Trophoblast cell (in vitro differentiated cells and primary cell): ENCODE measurements around the gene PDE4D.

Experiments
- DNase-seq, 2 donors: peaks; one replicate each; pipeline ENCODE4 v3.0.0-alpha.2; 2016
- H2AFZ ChIP-seq: 2 replicates; pipeline ENCODE4 v1.6.1; 2013; ENCODE audit warnings: low read length, moderate library complexity, mild to moderate bottlenecking; ENCODE audit not compliant: insufficient read depth, poor library complexity
- H2AK5ac ChIP-seq: 2 replicates; pipeline ENCODE4 v1.6.1; 2013; ENCODE audit warnings: mild to moderate bottlenecking, low read length
- H2BK120ac ChIP-seq: 2 replicates; pipeline ENCODE4 v1.6.1; 2013; ENCODE audit warnings: low read length, mild to moderate bottlenecking, moderate library complexity; ENCODE audit not compliant: insufficient read depth, poor library complexity
- H2BK12ac ChIP-seq: 2 replicates; pipeline ENCODE4 v1.6.1; 2013; ENCODE audit warnings: mild to moderate bottlenecking, low read length, moderate library complexity
- H2BK5ac ChIP-seq: 2 replicates; pipeline ENCODE4 v1.6.1; 2013; ENCODE audit warnings: low read length, low read depth, moderate library complexity, mild to moderate bottlenecking; ENCODE audit not compliant: poor library complexity
- H3K14ac ChIP-seq: 2 replicates; pipeline ENCODE4 v1.6.1; 2013; ENCODE audit warnings: mild to moderate bottlenecking, low read length
- H3K18ac ChIP-seq: 2 replicates; pipeline ENCODE4 v1.6.1; 2013; ENCODE audit warnings: mild to moderate bottlenecking, low read length
- H3K23ac ChIP-seq: 2 replicates; pipeline ENCODE4 v1.6.1; 2013; ENCODE audit warnings: low read length
- H3K27ac ChIP-seq: 2 replicates; pipeline ENCODE4 v1.5.1; 2013; ENCODE audit warnings: low read depth, mild to moderate bottlenecking, inconsistent platforms, low read length, moderate library complexity
- H3K27me3 ChIP-seq: 2 replicates; pipeline ENCODE4 v1.6.1; 2013; ENCODE audit warnings: inconsistent platforms, mild to moderate bottlenecking, low read length, moderate library complexity; ENCODE audit not compliant: insufficient read depth
- H3K36me3 ChIP-seq, 2 experiments: 1 replicate in 1 of 2; 2 replicates in 1 of 2; pipeline ENCODE4 v1.6.1; 2013; ENCODE audit warnings: low read length in 2 of 2, mild to moderate bottlenecking in 2 of 2, moderate library complexity in 1 of 2; ENCODE audit not compliant: insufficient read depth in 2 of 2, control insufficient read depth in 1 of 2
- H3K4ac ChIP-seq: 2 replicates; pipeline ENCODE4 v1.6.1; 2013; ENCODE audit warnings: low read depth, mild to moderate bottlenecking, low read length, moderate library complexity
- H3K4me1 ChIP-seq, 2 experiments: 1 replicate in 1 of 2; 2 replicates in 1 of 2; pipeline ENCODE4 v1.6.1; 2013; ENCODE audit warnings: low read length in 2 of 2, mild to moderate bottlenecking in 2 of 2, moderate library complexity in 1 of 2; ENCODE audit not compliant: insufficient read depth in 2 of 2, control insufficient read depth in 1 of 2
- H3K4me2 ChIP-seq: 2 replicates; pipeline ENCODE4 v1.6.1; 2013; ENCODE audit warnings: inconsistent platforms, mild to moderate bottlenecking, low read length, moderate library complexity
- H3K4me3 ChIP-seq: 2 replicates; pipeline ENCODE4 v1.5.1; 2013; ENCODE audit warnings: mild to moderate bottlenecking, low read depth, low read length, inconsistent platforms
- H3K79me1 ChIP-seq: one replicate; pipeline ENCODE4 v1.6.1; 2013; ENCODE audit warnings: low read length
- H3K79me2 ChIP-seq: 2 replicates; pipeline ENCODE4 v1.6.1; 2013; ENCODE audit warnings: low read length, mild to moderate bottlenecking; ENCODE audit not compliant: control insufficient read depth, insufficient read depth, poor library complexity
- H3K9ac ChIP-seq: 2 replicates; pipeline ENCODE4 v1.6.1; 2013; ENCODE audit warnings: mild to moderate bottlenecking, low read length
- H3K9me3 ChIP-seq: 2 replicates; pipeline ENCODE4 v1.6.1; 2013; ENCODE audit warnings: low read depth, mild to moderate bottlenecking, control low read depth, inconsistent platforms, low read length; ENCODE audit not compliant: insufficient read depth
- H4K12ac ChIP-seq: 2 replicates; pipeline ENCODE4 v1.6.1; 2013; ENCODE audit warnings: low read depth, mild to moderate bottlenecking, low read length, moderate library complexity
- H4K8ac ChIP-seq: 2 replicates; pipeline ENCODE4 v1.6.1; 2013; ENCODE audit warnings: low read depth, mild to moderate bottlenecking, low read length, moderate library complexity
- H4K91ac ChIP-seq: one replicate; pipeline ENCODE4 v1.6.1; 2013; ENCODE audit warnings: low read depth, mild to moderate bottlenecking, low read length, moderate library complexity
- WGBS: extraction: QIAGEN DNeasy Blood & Tissue Kit; methylation state at CpG from one replicate; pipeline ENCODE4 v1.1.7; 2013; ENCODE audit warnings: missing lambda C conversion rate; ENCODE audit not compliant: insufficient read length, insufficient coverage; ENCODE audit errors: extremely low coverage; 5-methylcytosine and 5-hydroxymethylcytosine counted together

PDE4D gene

GRCh38 chr5:59727186-59727585, 166.3 kb downstream of the PDE4D start:
- H3K9ac ChIP-seq, result no peak overlapping the region
- H2AK5ac ChIP-seq, result no peak overlapping the region
- H3K27me3 ChIP-seq, result no peaks in the 10 kb centered on the region
- H4K91ac ChIP-seq, result no peak overlapping the region
- H3K23ac ChIP-seq, result no peak overlapping the region
- H2BK5ac ChIP-seq, result no peak overlapping the region
- no peak overlapping the region for H3K14ac ChIP-seq
- H3K18ac ChIP-seq, result no peak overlapping the region
- no peak overlapping the region for H3K27ac ChIP-seq
- no peak overlapping the region for H2BK120ac ChIP-seq
- no peaks in the 10 kb centered on the region for H3K79me2 ChIP-seq
- no peak overlapping the region for H4K8ac ChIP-seq
- WGBS, result no CpG with 5 or more reads among the region's 2 CpGs
- H3K36me3 ChIP-seq, result no peaks in the 10 kb centered on the region
- H3K4me2 ChIP-seq, result no peak overlapping the region
- no peaks in the 10 kb centered on the region for H3K9me3 ChIP-seq
- H3K79me1 ChIP-seq, result no peaks in the 10 kb centered on the region
- H3K4ac ChIP-seq, result no peak overlapping the region
- no peaks in the 10 kb centered on the region for H3K4me1 ChIP-seq
- no peak for DNase-seq
- no peak overlapping the region for H4K12ac ChIP-seq
- no peak overlapping the region for H2BK12ac ChIP-seq
- H3K4me3 ChIP-seq, result no peak overlapping the region
- no peak overlapping the region for H2AFZ ChIP-seq

GRCh38 chr5:59725392-59725767, 168.1 kb downstream of the PDE4D start:
- Histone ChIP-seq H2BK5ac (no peak overlapping the region), H3K14ac (no peak overlapping the region), H3K18ac (no peak overlapping the region), H3K23ac (no peak overlapping the region), H2BK120ac (no peak overlapping the region), H3K4me3 (no peak overlapping the region), H3K27me3 (no peaks in the 10 kb centered on the region), H2BK12ac (no peak overlapping the region), H3K36me3 (no peaks in the 10 kb centered on the region), H2AK5ac (no peak overlapping the region), H3K4me1 (no peaks in the 10 kb centered on the region), H2AFZ (no peak overlapping the region), H3K9me3 (no peaks in the 10 kb centered on the region), H3K9ac (no peak overlapping the region), H3K79me2 (no peaks in the 10 kb centered on the region), H4K8ac (no peak overlapping the region), H4K91ac (no peak overlapping the region), H3K4ac (no peak overlapping the region), H3K4me2 (no peak overlapping the region), H4K12ac (no peak overlapping the region), H3K27ac (no peak overlapping the region), H3K79me1 (no peaks in the 10 kb centered on the region)
- no peak for DNase-seq
- no CpG with 5 or more reads among the region's 1 CpG for WGBS

DNA sequence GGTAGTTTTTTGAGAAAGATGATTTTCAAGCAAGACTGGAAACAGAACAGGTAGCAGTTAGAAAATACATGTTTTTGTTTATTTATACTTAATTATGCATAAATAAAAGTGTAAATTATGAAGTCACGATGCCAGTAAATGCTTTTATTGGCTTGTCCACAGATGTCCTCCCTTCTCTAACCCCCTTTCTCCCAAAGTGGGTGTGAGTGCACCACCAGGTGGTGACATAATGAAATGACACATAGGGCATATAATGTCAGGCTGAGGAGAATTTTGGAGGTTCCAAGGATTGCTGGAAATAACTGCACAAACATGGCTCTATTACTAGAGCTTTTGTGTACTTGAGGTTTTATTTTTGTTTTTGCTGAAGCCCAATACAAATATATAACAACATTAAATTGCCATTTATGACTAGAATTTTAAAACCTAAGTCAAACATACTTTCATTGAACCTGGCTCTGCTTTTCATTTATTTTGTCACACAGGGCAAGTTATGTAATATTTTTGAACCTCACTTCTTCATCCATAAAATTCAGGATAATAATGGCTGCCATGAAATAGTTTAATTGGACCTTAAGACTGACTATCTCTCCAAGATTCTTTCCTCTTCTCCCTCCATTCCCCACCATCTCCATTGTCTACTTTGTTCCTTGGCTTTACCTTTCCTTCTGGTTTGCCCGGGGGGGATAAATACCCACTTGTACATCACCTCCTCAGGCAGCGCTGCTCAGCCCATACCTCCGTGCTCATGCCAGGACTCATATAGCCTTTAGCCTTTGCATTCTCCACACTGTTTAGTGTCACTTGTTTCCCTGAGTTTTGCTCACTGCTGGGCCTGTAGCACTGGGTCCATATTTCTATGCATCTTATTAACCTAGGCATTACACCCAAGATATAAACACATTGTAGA, 168.8 kb downstream of the PDE4D start:
- Histone ChIP-seq H3K9ac (no peak overlapping the region), H2BK5ac (no peak overlapping the region), H2AFZ (no peak overlapping the region), H3K79me1 (no peaks in the 10 kb centered on the region), H2BK12ac (no peak overlapping the region), H3K18ac (no peak overlapping the region), H3K27ac (no peak overlapping the region), H3K23ac (no peak overlapping the region), H3K4me1 (no peaks in the 10 kb centered on the region), H3K36me3 (no peaks in the 10 kb centered on the region), H4K8ac (no peak overlapping the region), H3K4ac (no peak overlapping the region), H4K91ac (no peak overlapping the region), H4K12ac (no peak overlapping the region), H2BK120ac (no peak overlapping the region), H3K79me2 (no peaks in the 10 kb centered on the region), H3K4me3 (no peak overlapping the region), H3K4me2 (no peak overlapping the region), H2AK5ac (no peak overlapping the region), H3K14ac (no peak overlapping the region), H3K9me3 (no peaks in the 10 kb centered on the region), H3K27me3 (no peaks in the 10 kb centered on the region)
- no CpG with 5 or more reads among the region's 4 CpGs for WGBS
- DNase-seq, result peak in 1 of 2 donors; percentile 63

- Histone ChIP-seq H2BK120ac (no peak overlapping the region), H3K79me2 (no peaks in the 10 kb centered on the region)
Measured at GRCh38 chr5:59722874-59723273, 170.7 kb downstream of the PDE4D start.

More at GRCh38 chr5:59722874-59723273, 170.7 kb downstream of the PDE4D start:
- no peak overlapping the region for H3K4ac ChIP-seq
- no peak overlapping the region for H3K4me3 ChIP-seq
- no peak overlapping the region for H3K27ac ChIP-seq
- no peaks in the 10 kb centered on the region for H3K27me3 ChIP-seq
- H4K12ac ChIP-seq, result no peak overlapping the region
- H4K91ac ChIP-seq, result no peak overlapping the region
- no peaks in the 10 kb centered on the region for H3K4me1 ChIP-seq
- H3K23ac ChIP-seq, result no peak overlapping the region
- no peak overlapping the region for H3K9ac ChIP-seq
- H2AK5ac ChIP-seq, result no peak overlapping the region
- H3K36me3 ChIP-seq, result no peaks in the 10 kb centered on the region
- no peak overlapping the region for H2BK12ac ChIP-seq
- H3K79me1 ChIP-seq, result no peaks in the 10 kb centered on the region
- H3K4me2 ChIP-seq, result no peak overlapping the region
- WGBS, result no CpG with 5 or more reads among the region's 2 CpGs
- H2AFZ ChIP-seq, result no peak overlapping the region
- no peaks in the 10 kb centered on the region for H3K9me3 ChIP-seq
- no peak overlapping the region for H4K8ac ChIP-seq
- no peak overlapping the region for H3K18ac ChIP-seq
- DNase-seq, result no peak
- no peak overlapping the region for H3K14ac ChIP-seq
- H2BK5ac ChIP-seq, result no peak overlapping the region
